GM10847 (cell line): Measurements from ENCODE around the gene CORO2A.

Source experiments
- POLR2A ChIP-seq: IDR thresholded peaks from 2 replicates; pipeline ENCODE4 v1.6.1; 2011; ENCODE audit not compliant: insufficient read length; ENCODE audit errors: extremely low read depth

Gene CORO2A

GRCh38 chr9:98100456-98100855 lies 92.0 kb downstream of the CORO2A start:
- TF ChIP-seq POLR2A = no peak

- TF ChIP-seq POLR2A = no peak
Observed at GRCh38 chr9:98099898-98100297, 92.5 kb downstream of the CORO2A start.

DNA sequence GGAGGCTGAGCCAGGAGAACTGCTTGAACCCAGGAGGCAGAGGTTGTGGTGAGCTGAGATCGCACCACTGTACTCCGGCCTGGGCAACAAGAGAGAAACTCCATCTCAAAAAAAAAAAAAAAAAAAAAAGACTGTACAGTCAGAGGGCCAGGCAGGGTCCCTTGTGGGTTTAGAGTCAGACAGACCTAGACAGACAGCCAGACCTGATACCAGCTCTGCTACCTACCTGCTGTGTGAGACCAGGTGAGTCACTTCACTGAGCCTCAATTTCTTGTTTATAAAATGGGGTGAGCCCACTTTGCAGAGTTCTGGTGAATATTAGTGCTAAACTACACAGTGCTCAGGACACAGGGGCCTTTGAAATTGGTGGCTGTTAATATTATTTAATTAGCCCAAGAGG lies 93.1 kb downstream of the CORO2A start:
- TF ChIP-seq POLR2A = no peak

GRCh38 chr9:98097836-98098235 lies 94.6 kb downstream of the CORO2A start:
- TF ChIP-seq POLR2A = no peak

GRCh38 chr9:98096091-98096490 lies 96.3 kb downstream of the CORO2A start:
- no peak for TF ChIP-seq POLR2A

GRCh38 chr9:98095401-98095800 lies 97.0 kb downstream of the CORO2A start:
- no peak for TF ChIP-seq POLR2A

DNA sequence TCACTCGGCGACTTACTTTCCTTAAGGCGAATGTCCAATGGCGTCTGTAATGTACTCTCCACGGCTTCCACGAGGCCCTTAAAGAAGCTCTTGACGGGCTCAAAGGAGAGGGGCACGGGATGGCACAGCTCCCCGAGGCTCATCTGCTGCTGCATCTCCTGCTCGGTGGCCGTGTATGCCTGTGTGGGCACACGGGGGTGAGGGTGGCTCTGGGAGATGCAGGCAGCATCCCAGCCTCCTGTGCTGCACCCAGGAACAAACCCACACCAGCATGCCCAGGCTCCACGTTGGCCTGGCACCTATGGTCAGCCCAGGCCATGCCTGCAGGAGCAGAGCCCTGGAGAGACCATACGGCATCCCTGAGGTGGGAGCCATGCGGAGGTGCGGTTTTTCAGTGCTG lies 97.6 kb downstream of the CORO2A start:
- TF ChIP-seq POLR2A = no peak

DNA sequence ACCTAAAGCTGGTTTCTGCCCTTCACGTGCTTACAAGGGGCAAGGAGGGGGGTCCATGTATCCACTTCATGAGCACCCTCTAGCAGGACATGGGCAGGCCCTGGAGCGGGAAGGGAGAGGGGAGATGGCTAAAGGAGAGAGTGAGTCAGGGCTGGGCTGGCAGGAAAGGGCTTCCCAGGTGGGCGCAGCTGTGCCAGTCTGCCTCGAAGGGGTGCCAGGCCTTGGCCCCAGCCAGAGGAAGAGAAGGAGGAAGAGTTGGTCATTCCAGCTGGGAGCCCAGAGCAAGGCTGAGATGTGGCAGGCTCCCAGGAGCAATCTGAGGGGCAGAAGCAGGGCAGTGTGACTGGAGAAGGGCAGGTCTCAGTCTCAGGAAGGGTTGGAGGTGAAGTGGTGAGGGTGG lies 98.1 kb downstream of the CORO2A start:
- TF ChIP-seq POLR2A = no peak

DNA sequence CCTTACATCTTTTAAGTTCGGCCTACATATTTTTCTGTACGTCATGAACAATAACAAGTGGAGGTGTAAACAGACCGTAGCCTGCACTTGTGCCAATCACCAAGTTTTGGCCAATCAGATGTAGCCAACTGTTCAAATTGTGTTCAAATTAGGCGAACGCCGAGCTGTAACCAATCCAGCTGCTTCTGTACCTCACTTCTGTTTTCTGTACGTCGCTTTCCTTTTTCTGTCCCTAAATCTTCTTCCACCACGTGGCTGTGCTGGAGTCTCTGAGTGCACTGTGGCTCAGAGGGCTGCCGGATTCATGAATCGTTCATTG lies 99.9 kb downstream of the CORO2A start:
- no peak for TF ChIP-seq POLR2A

DNA sequence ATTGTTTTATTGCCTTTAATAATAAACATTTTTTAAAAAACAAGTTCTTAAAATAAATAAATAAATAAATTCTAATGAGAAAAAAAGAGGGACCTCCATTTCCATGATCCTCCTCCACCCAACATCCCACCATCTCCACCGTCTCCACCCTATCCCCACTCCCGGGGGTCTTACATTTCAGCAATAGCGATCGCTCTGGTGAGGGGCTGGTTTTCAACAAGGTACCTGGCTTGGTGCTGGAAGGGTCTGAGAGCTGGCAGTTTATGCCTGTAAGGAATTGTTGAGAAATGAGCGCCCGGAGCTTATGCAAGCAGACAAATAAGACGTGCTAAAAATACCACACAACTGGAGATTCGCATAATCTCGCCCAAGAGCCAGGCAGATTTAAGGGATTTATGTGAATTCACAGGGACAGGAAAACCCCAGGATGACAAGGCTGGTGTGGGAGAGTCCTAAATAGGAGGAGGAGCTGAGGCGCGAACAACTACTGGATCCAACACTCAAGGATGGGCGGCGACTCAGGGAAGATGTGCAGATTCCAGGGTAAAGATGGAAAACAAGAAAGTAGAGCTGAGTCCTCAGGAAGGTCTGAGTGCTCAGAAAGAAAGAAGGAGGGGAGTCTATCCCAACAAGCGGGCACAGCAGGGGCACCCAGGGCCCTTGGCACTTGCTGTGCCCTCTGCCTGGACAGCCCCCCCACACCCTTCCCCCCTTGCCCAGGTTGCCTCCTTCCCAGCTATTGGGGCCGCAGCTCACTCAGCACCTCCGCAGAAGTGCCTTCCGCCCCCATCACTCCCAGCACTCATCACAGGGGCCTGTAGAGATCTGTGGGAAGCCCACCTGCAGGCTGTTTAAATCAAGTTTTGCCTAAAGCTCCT lies 100.5 kb downstream of the CORO2A start:
- no peak for TF ChIP-seq POLR2A

DNA sequence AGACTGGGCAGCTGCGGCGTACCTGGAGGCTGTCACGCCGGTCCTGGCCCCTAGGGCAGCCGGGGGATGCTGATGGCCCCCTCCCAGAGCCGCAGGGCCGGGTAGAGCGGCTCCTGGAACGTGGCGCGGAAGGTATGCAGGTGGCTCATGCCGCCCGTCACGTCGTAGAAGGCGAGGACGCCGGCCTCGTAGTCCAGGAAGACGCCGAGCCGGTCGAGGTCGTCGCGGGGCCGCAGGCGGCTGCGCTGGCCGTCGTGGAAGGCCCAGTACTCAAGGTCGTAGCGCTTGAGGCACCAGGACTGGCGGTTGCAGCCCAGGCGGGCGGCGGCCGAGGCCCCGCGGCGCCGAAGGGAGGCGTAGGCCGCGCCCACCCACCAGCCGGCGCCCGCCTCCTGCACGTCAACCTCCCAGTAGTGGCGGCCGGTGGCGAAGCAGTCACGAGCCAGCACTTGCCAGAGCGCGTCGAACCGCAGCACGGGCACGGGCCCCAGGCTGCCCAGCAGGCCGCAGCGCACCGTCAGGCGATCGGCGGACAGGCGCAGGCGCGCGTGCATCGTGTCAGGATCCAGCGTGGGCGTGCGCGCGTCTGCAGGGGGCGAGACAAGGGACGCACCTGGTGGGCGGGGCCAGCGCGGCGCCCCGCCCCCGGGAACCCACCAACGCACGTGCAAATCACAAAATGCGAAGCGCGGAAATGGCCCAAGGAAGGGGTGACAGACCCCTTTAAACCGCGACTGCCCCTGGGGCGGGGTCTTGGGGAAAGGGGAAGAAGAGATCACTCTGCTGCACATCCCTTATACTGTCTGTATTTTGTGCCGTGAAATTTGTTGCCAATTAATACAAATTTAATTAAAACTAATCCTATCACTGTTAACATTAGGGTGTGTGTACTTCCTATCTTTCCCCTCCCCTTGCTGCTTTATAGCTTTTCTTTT lies 104.8 kb downstream of the CORO2A start:
- TF ChIP-seq POLR2A = no peak

DNA sequence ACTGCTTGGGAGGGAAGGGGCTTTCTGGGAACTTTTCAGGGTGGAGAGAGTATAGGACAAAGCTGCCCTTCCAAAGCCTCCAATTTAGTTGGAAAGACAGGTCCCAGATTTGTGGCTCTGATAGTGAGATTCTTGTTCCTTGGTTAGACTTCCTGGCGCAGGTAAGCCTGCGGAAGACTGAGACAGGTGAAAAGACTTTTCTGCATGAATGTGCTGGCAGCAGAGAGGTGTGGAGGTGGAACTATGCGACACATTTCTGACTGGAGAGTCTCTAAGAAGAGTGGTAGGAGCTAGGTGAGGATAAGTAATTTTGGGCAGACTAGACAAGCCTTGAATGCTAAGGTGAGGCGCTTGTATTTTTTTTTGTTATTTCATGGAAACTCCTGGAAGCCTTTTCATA lies 106.0 kb downstream of the CORO2A start:
- no peak for TF ChIP-seq POLR2A

- no peak for TF ChIP-seq POLR2A
Observed at GRCh38 chr9:98085944-98086343, 106.5 kb downstream of the CORO2A start.

- no peak for TF ChIP-seq POLR2A
Observed at GRCh38 chr9:98085058-98085457, 107.4 kb downstream of the CORO2A start.

DNA sequence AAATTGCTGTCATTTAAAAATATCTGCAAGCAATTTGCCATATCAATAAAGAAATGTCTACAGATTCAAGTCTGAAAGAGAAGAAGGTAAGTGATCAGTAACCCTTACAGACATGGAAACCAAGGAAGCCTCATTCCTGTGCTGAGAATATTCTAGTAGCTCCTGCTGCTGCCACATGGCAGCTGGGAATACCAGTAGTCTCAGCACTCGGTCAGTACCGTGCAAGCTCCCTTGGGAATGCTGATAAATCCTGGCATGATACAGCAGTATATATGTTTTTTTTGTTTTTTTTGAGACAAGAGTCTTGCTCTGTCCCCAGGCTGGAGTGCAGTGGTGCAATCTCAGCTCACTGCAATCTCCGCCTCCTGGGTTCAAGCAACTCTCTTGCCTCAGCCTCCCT lies 108.0 kb downstream of the CORO2A start:
- TF ChIP-seq POLR2A = no peak

DNA sequence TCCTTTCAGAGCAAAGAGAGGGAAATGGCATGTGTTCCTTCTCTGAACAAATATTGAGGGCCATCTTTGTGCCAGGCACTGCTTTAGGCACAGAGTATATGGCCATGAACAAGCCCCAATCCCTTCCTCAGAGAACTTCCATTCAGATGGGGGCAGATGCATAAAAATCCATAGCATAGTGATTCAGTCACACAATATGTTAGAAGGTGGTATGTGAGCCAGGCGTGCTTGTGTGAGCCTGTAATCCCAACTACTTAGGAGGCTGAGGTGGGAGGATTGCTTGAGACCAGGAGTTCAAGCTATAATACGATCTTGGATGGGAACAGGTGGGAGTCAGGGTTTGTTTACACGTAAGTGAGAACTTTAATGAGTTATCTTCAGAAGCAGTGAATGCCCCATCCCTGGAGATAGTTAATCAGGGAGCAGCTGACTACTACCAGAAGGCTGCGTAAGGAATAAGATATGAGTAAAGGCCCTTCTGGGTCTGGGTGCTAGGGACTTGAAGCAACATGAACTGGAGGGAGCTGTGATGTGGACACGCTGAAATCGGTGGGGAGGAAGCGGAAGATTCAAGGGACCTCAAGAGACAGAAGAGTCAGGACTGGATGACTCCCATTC lies 108.8 kb downstream of the CORO2A start:
- TF ChIP-seq POLR2A = no peak
